Keratinocyte (primary cell): ENCODE measurements around the gene URB2. TPM values are rescaled to one million over a fixed set of nuclear protein-coding genes. Genes with fewer than 3 reads are reported as not detected.

Source experiments
- DNase-seq: peaks from one replicate; pipeline ENCODE4 v3.0.0-alpha.2; 2011; ENCODE audit warnings: low read depth, missing footprints, low spot score
- FAIRE-seq: peaks from 2 replicates; lab custom pipeline; 2011; peaks lifted over from hg19 to GRCh38; lab: Jason Lieb, UNC
- H2AFZ ChIP-seq: 2 replicates; pipeline ENCODE4 v1.6.0; 2012; ENCODE audit warnings: low read length, control low read depth, inconsistent platforms; ENCODE audit not compliant: control insufficient read depth
- H3K27ac ChIP-seq: 2 replicates; pipeline ENCODE4 v1.5.1; 2011; ENCODE audit warnings: low read length; ENCODE audit not compliant: control insufficient read depth, insufficient read depth
- H3K27me3 ChIP-seq: 3 replicates; pipeline ENCODE4 v1.6.0; 2011; ENCODE audit warnings: low read length; ENCODE audit not compliant: control insufficient read depth, insufficient read depth; ENCODE audit errors: extremely low read depth
- H3K36me3 ChIP-seq, 2 experiments: 2 replicates in 1 of 2; 3 replicates in 1 of 2; pipeline ENCODE4 v1.5.1; 2011; ENCODE audit warnings: low read length in 2 of 2, mild to moderate bottlenecking in 1 of 2; ENCODE audit not compliant: control insufficient read depth in 2 of 2, insufficient read depth in 2 of 2; ENCODE audit errors: extremely low read depth in 1 of 2
- H3K4me1 ChIP-seq: 3 replicates; pipeline ENCODE4 v1.5.1; 2011; ENCODE audit warnings: low read length; ENCODE audit not compliant: control insufficient read depth, insufficient read depth; ENCODE audit errors: extremely low read depth
- H3K4me2 ChIP-seq: 3 replicates; pipeline ENCODE4 v1.6.0; 2011; ENCODE audit warnings: low read depth, low read length; ENCODE audit not compliant: control insufficient read depth, insufficient read depth; ENCODE audit errors: extremely low read depth
- H3K4me3 ChIP-seq, 3 experiments: fragments of 200-600 bp in 1 of 3; sonication (generic) in 1 of 3; 2 replicates in 2 of 3; 3 replicates in 1 of 3; pipeline ENCODE4 v1.5.1; 2011 to 2016; ENCODE audit warnings: low read length in 3 of 3, mild to moderate bottlenecking in 3 of 3, control low read depth in 2 of 3, inconsistent platforms in 1 of 3, low read depth in 1 of 3, mixed read lengths in 1 of 3, mixed run types in 1 of 3, moderate library complexity in 1 of 3; ENCODE audit not compliant: control insufficient read depth in 2 of 3, insufficient read depth in 2 of 3; ENCODE audit errors: extremely low read depth in 1 of 3
- H3K79me2 ChIP-seq: 2 replicates; pipeline ENCODE4 v1.6.0; 2012; ENCODE audit warnings: low read length; ENCODE audit not compliant: control insufficient read depth, insufficient read depth
- H3K9ac ChIP-seq: 3 replicates; pipeline ENCODE4 v1.6.0; 2011; ENCODE audit warnings: low read length; ENCODE audit not compliant: control insufficient read depth, insufficient read depth; ENCODE audit errors: extremely low read depth
- H3K9me1 ChIP-seq: 3 replicates; pipeline ENCODE4 v1.6.0; 2011; ENCODE audit warnings: low read length; ENCODE audit not compliant: control insufficient read depth, insufficient read depth; ENCODE audit errors: extremely low read depth
- H3K9me3 ChIP-seq: 2 replicates; pipeline ENCODE4 v1.5.1; 2012; ENCODE audit warnings: low read depth, low read length; ENCODE audit not compliant: control insufficient read depth
- H4K20me1 ChIP-seq: 3 replicates; pipeline ENCODE4 v1.6.0; 2011; ENCODE audit warnings: low read length; ENCODE audit not compliant: control insufficient read depth, insufficient read depth; ENCODE audit errors: extremely low read depth
- CTCF ChIP-seq, 3 experiments: IDR thresholded peaks in 1 of 3; conservative IDR thresholded peaks in 1 of 3; optimal IDR thresholded peaks in 1 of 3; 2 replicates in 2 of 3; 3 replicates in 1 of 3; pipeline versions ENCODE3 to v1.5.1; 2011; ENCODE audit warnings: low read length in 3 of 3, mild to moderate bottlenecking in 3 of 3, moderate library complexity in 2 of 3, control low read depth in 1 of 3, inconsistent platforms in 1 of 3; ENCODE audit not compliant: insufficient read depth in 2 of 3; ENCODE audit errors: extremely low read depth in 1 of 3
- EZH2 ChIP-seq: IDR thresholded peaks from one replicate; pipeline ENCODE4 v1.6.1; 2012; ENCODE audit warnings: inconsistent platforms, mild to moderate bottlenecking, low read length, moderate library complexity
- dilution Hi-C: fragments of 300-500 bp; cut with MboI; formaldehyde crosslinking; loops from one replicate; pipeline ENCODE4 v1.7.0; 2020; ENCODE audit warnings: low sequenced_read_pairs; ENCODE audit not compliant: extremely low pct_ligation_motif_present
- polyA plus RNA-seq, 5 experiments: library from polyadenylated mRNA; depleted of rRNA in 3 of 5; stranded (reverse) in 3 of 5; stranded (forward) in 1 of 5; unstranded in 1 of 5; fragments of >200 nt; gene quantifications; 1 replicate in 1 of 5; 2 replicates in 3 of 5; 3 replicates in 1 of 5; pipeline versions ENCODE4 v1.2.1 to v1.2.3, GENCODE V29; 2011 to 2012; ENCODE audit warnings: missing spikeins in 2 of 5, low read depth in 1 of 5, low replicate concordance in 1 of 5

URB2 gene
- polyA plus RNA-seq, 1 donor (not counting 4 experiments of a cell fraction or from before 2014, with no cell fraction given): 8.5 TPM

- H3K79me2 ChIP-seq: no peaks in the 10 kb centered on the region
- TF ChIP-seq CTCF (optimal IDR thresholded peaks at IDR 0.05 in 1 of 3, IDR thresholded peaks at IDR 0.05 in 1 of 3, conservative IDR thresholded peaks at IDR 0.05 in 1 of 3; ENCODE audit: extremely low read depth in 1 of 3, insufficient read depth in 2 of 3, low read length in 3 of 3): no peak
- no peak for TF ChIP-seq EZH2
- no peak overlapping the region for H3K27ac ChIP-seq
- H4K20me1 ChIP-seq: no peaks in the 10 kb centered on the region
- H3K9me1 ChIP-seq: no peaks in the 10 kb centered on the region
- dilution Hi-C loops: no loop called here
- H3K4me3 ChIP-seq: no peak overlapping the region
- no peak overlapping the region for H3K4me2 ChIP-seq
- peaks cover 2% of the 10 kb centered on the region for H3K9me3 ChIP-seq
- no peak overlapping the region for H2AFZ ChIP-seq
- H3K36me3 ChIP-seq: no peaks in the 10 kb centered on the region
- DNase-seq: no peak
- H3K4me1 ChIP-seq: no peaks in the 10 kb centered on the region
- H3K27me3 ChIP-seq: no peaks in the 10 kb centered on the region
- no peak overlapping the region for H3K9ac ChIP-seq
- FAIRE-seq: no peak
Measured at GRCh38 chr1:229689904-229690303, 63.9 kb downstream of the URB2 start.

DNA sequence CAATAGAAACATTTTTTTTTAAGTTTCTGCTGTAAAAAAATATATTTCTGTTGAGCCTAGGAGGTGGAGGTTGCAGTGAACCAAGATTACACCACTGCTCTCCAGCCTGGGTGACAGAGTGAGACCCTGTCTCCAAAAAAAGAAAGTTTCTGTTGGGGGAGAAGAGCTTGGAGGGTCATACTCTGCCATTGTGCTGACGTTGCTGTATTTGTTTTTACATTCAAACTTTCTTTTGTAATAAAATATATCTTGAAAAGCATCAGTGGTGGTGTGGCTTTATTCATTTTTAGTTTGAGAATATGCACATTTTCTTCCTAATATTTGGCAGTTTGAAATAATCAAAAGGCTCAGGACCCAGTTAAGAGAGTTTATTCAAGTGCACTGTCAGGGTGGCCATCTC is 64.6 kb downstream of the URB2 start:
- no peaks in the 10 kb centered on the region for H3K79me2 ChIP-seq

More for the DNA sequence above, 64.6 kb downstream of the URB2 start:
- no peak for TF ChIP-seq EZH2
- TF ChIP-seq CTCF (optimal IDR thresholded peaks at IDR 0.05 in 1 of 3, IDR thresholded peaks at IDR 0.05 in 1 of 3, conservative IDR thresholded peaks at IDR 0.05 in 1 of 3; ENCODE audit: extremely low read depth in 1 of 3, insufficient read depth in 2 of 3, low read length in 3 of 3): no peak
- DNase-seq (no peak), FAIRE-seq (no peak)
- H3K4me3 ChIP-seq: no peak overlapping the region
- H3K4me2 ChIP-seq: no peak overlapping the region
- H4K20me1 ChIP-seq: no peaks in the 10 kb centered on the region
- dilution Hi-C loops: no loop called here
- no peak overlapping the region for H2AFZ ChIP-seq
- H3K9me3 ChIP-seq: no peaks in the 10 kb centered on the region
- H3K27me3 ChIP-seq: no peaks in the 10 kb centered on the region
- H3K36me3 ChIP-seq: no peaks in the 10 kb centered on the region
- H3K9me1 ChIP-seq: no peaks in the 10 kb centered on the region
- no peaks in the 10 kb centered on the region for H3K4me1 ChIP-seq
- no peak overlapping the region for H3K27ac ChIP-seq
- H3K9ac ChIP-seq: no peak overlapping the region
